ENCODE measurements around the gene SLFN5.
A peak's percentile ranks its signal among the peaks of the same experiment; 100 is the strongest.
"Not testable (repeated sequence)": the region's sequence is repeated elsewhere in the genome, so short reads cannot be mapped to it uniquely, and the experiment has no call there.

SLFN5 gene

GRCh38 chr17:35242158-35242804 lies 591 bp upstream of the SLFN5 start:
- no peak for DNase-seq (ENCODE audit: low spot score)

- peak; percentile 48 for DNase-seq (ENCODE audit: low spot score)
Observed at GRCh38 chr17:35243561-35244340, 879 bp downstream of the SLFN5 start.

- DNase-seq (ENCODE audit: low spot score): peak; percentile 60
Observed at GRCh38 chr17:35244341-35245195, 1.7 kb downstream of the SLFN5 start.

- peak; percentile 67 for DNase-seq (ENCODE audit: low spot score)
Observed at GRCh38 chr17:35245196-35245486, 2.3 kb downstream of the SLFN5 start.

- no peak for DNase-seq (ENCODE audit: low spot score)
Observed at GRCh38 chr17:35252651-35253050, 9.8 kb downstream of the SLFN5 start.

- DNase-seq (ENCODE audit: low spot score): peak; percentile 87
Observed at GRCh38 chr17:35254107-35254773, 11.4 kb downstream of the SLFN5 start.

GRCh38 chr17:35255316-35255715 lies 12.4 kb downstream of the SLFN5 start:
- no peak for DNase-seq (ENCODE audit: low spot score)

- DNase-seq (ENCODE audit: low spot score): no peak
Observed at GRCh38 chr17:35256629-35257028, 13.8 kb downstream of the SLFN5 start.

- DNase-seq (ENCODE audit: low spot score): no peak
Observed at GRCh38 chr17:35257208-35257659, 14.4 kb downstream of the SLFN5 start.

- no peak for DNase-seq (ENCODE audit: low spot score)
Observed at GRCh38 chr17:35259001-35259400, 16.1 kb downstream of the SLFN5 start.

GRCh38 chr17:35265071-35265470 lies 22.2 kb downstream of the SLFN5 start:
- no peak for DNase-seq (ENCODE audit: low spot score)

- no peak for DNase-seq (ENCODE audit: low spot score)
Observed at GRCh38 chr17:35265566-35266141, 22.8 kb downstream of the SLFN5 start.

- not testable (repeated sequence) for DNase-seq (ENCODE audit: low spot score)
Observed at GRCh38 chr17:35274167-35275066, 31.5 kb downstream of the SLFN5 start.

- not testable (repeated sequence) for DNase-seq (ENCODE audit: low spot score)
Observed at GRCh38 chr17:35278454-35278853, 35.6 kb downstream of the SLFN5 start.

GRCh38 chr17:35278876-35279275 lies 36.0 kb downstream of the SLFN5 start:
- not testable (repeated sequence) for DNase-seq (ENCODE audit: low spot score)

GRCh38 chr17:35283767-35284166 lies 40.9 kb downstream of the SLFN5 start:
- no peak for DNase-seq (ENCODE audit: low spot score)

- DNase-seq (ENCODE audit: low spot score): no peak
Observed at GRCh38 chr17:35284955-35285354, 42.1 kb downstream of the SLFN5 start.

- no peak for DNase-seq (ENCODE audit: low spot score)
Observed at GRCh38 chr17:35286120-35286781, 43.4 kb downstream of the SLFN5 start.

- no peak for DNase-seq (ENCODE audit: low spot score)
Observed at GRCh38 chr17:35287286-35287811, 44.5 kb downstream of the SLFN5 start.

- no peak for DNase-seq (ENCODE audit: low spot score)
Observed at GRCh38 chr17:35289222-35289621, 46.4 kb downstream of the SLFN5 start.

All from AG08395 (cell line).